HG03039 (cell line): ENCODE data around the gene FGFR2.

Source experiments
- ATAC-seq: cut with Tn5 transposase; IDR thresholded peaks from one replicate; pipeline ENCODE4 v1.9.1; 2021; ENCODE audit warnings: mild to moderate bottlenecking, moderate library complexity; ENCODE audit not compliant: unreplicated experiment

Gene FGFR2

GRCh38 chr10:121611393-121612159 lies 13.3 kb upstream of the FGFR2 start:
- no peak for ATAC-seq

GRCh38 chr10:121610798-121611323 lies 12.6 kb upstream of the FGFR2 start:
- ATAC-seq = no peak

- no peak for ATAC-seq
These were observed 11.5 kb upstream of the FGFR2 start for GRCh38 chr10:121609426-121610380.

GRCh38 chr10:121608469-121609190 lies 10.4 kb upstream of the FGFR2 start:
- ATAC-seq = peak; percentile 49

GRCh38 chr10:121607310-121608055 lies 9.2 kb upstream of the FGFR2 start:
- ATAC-seq = no peak

GRCh38 chr10:121605708-121606107 lies 7.5 kb upstream of the FGFR2 start:
- no peak for ATAC-seq

- ATAC-seq = no peak
These were observed 3.2 kb upstream of the FGFR2 start for GRCh38 chr10:121601458-121601857.

GRCh38 chr10:121600611-121601010 lies 2.4 kb upstream of the FGFR2 start:
- no peak for ATAC-seq

- no peak for ATAC-seq
These were observed 1.7 kb upstream of the FGFR2 start for GRCh38 chr10:121599947-121600346.

GRCh38 chr10:121597504-121598262 lies 561 bp downstream of the FGFR2 start:
- no peak for ATAC-seq

GRCh38 chr10:121596689-121597503 lies 1.3 kb downstream of the FGFR2 start:
- ATAC-seq = no peak

- no peak for ATAC-seq
These were observed 2.2 kb downstream of the FGFR2 start for GRCh38 chr10:121595806-121596688.

- no peak for ATAC-seq
These were observed 2.9 kb downstream of the FGFR2 start for GRCh38 chr10:121595351-121595805.

GRCh38 chr10:121594623-121595350 lies 3.5 kb downstream of the FGFR2 start:
- ATAC-seq = no peak

GRCh38 chr10:121594076-121594475 lies 4.2 kb downstream of the FGFR2 start:
- ATAC-seq = no peak

GRCh38 chr10:121593281-121594075 lies 4.8 kb downstream of the FGFR2 start:
- no peak for ATAC-seq
